Spleen (tissue), 11 donors: ENCODE results near the gene MAP2K1. TPM values are rescaled to one million over a fixed set of nuclear protein-coding genes. Genes with fewer than 3 reads are reported as not detected.

Experiments
- DNase-seq: peaks from one replicate; pipeline ENCODE4 v3.0.0-alpha.2; 2020
- H3K27ac ChIP-seq, 8 donors: fragments of 200-600 bp; sonication (generic) in 7 of 8; 1 replicate in 4 of 8; 2 replicates in 4 of 8; pipeline versions ENCODE4 v1.5.0 to v1.8.0; 2016 to 2021; ENCODE audit warnings: inconsistent platforms in 4 of 8, mild to moderate bottlenecking in 4 of 8, moderate library complexity in 1 of 8
- H3K27me3 ChIP-seq, 7 donors: fragments of 200-600 bp; sonication (generic) in 6 of 7; replicated peaks in 1 of 7; 1 replicate in 4 of 7; 2 replicates in 3 of 7; pipeline versions ENCODE4 v1.5.0 to v1.8.0; 2016 to 2021; ENCODE audit warnings: inconsistent platforms in 3 of 7, mild to moderate bottlenecking in 1 of 7
- H3K36me3 ChIP-seq, 6 donors: fragments of 200-600 bp; sonication (generic) in 5 of 6; 1 replicate in 4 of 6; 2 replicates in 2 of 6; pipeline versions ENCODE4 v1.5.0 to v1.8.0; 2016 to 2021; ENCODE audit warnings: inconsistent platforms in 2 of 6
- H3K4me1 ChIP-seq, 6 donors: fragments of 200-600 bp; sonication (generic) in 5 of 6; 1 replicate in 3 of 6; 2 replicates in 3 of 6; pipeline versions ENCODE4 v1.5.0 to v1.8.0; 2016 to 2021; ENCODE audit warnings: inconsistent platforms in 3 of 6
- H3K4me3 ChIP-seq, 8 donors: fragments of 200-600 bp; sonication (generic) in 7 of 8; 1 replicate in 4 of 8; 2 replicates in 4 of 8; pipeline versions ENCODE4 v1.5.0 to v1.8.0; 2016 to 2021; ENCODE audit warnings: inconsistent platforms in 4 of 8, mild to moderate bottlenecking in 4 of 8, moderate library complexity in 2 of 8
- H3K9me3 ChIP-seq, 8 donors: fragments of 200-600 bp; sonication (generic) in 7 of 8; 1 replicate in 4 of 8; 2 replicates in 4 of 8; pipeline versions ENCODE4 v1.5.0 to v1.8.0; 2016 to 2021; ENCODE audit warnings: inconsistent platforms in 4 of 8
- POLR2A ChIP-seq, 3 donors: fragments of 450-650 bp; IDR thresholded peaks; one replicate each; pipeline ENCODE4 v1.5.1; 2017; ENCODE audit warnings: antibody characterized with exemption in 3 of 3, mild to moderate bottlenecking in 1 of 3
- POLR2AphosphoS5 ChIP-seq, 3 donors: sonication (generic); formaldehyde crosslinking; IDR thresholded peaks; one replicate each; pipeline ENCODE4 v1.5.1; 2017; ENCODE audit warnings: antibody characterized with exemption in 3 of 3
- WGBS, 5 donors: extraction: QIAGEN DNeasy Blood & Tissue Kit in 3 of 5; methylation state at CpG; one replicate each; pipeline versions ENCODE4 v1.1.5 to v1.1.7; 2013 to 2018; 5-methylcytosine and 5-hydroxymethylcytosine counted together
- intact Hi-C: fragments of 100-400 bp; cut with DNase I; formaldehyde crosslinking; loops from one replicate; pipeline ENCODE4 v1.15.0; 2023; ENCODE audit warnings: low total_unique reads
- polyA plus RNA-seq, 3 donors: library from polyadenylated mRNA; stranded (reverse); fragments of 200-250 nt; gene quantifications; one replicate each; pipeline ENCODE4 v1.2.1, GENCODE V29; 2013
- total RNA-seq, 7 donors: library from RNA; depleted of rRNA in 3 of 7; stranded (reverse); fragments of >200 nt in 3 of 7; fragmentation: NEBNext Ultra II Directional in 4 of 7; extraction: Animal tissue kit (Norgen Biotek cat#: 25700) in 4 of 7; gene quantifications; one replicate each; pipeline versions ENCODE4 v1.1.0 to v1.2.1, GENCODE V29; 2016 to 2021
- TF ChIP-seq, protein P1 (sequence below), 11 experiments: fragments of 200-600 bp in 7 of 11; fragments of 450-650 bp in 4 of 11; sonication (generic) in 4 of 11; IDR thresholded peaks in 8 of 11; conservative IDR thresholded peaks in 3 of 11; 1 replicate in 7 of 11; 2 replicates in 4 of 11; pipeline versions ENCODE4 v1.4.0 to v1.8.0; 2016 to 2021; ENCODE audit warnings: antibody characterized with exemption in 11 of 11, inconsistent platforms in 4 of 11, mild to moderate bottlenecking in 1 of 11
- donor health status: healthy with polysubstance abuse.
- donor health status: DM: no; HTN: no; CAD: no; lungs with moderate emphysema.
- donor health status: DM: no; HTN: no; CAD: no.
- donor health status: Bipolar disorder and iron deficiency.
- donor health status: healthy.
- donor health status: DM: no; HTN: no; CAD: no.
- donor health status: DM: yes; HTN: yes; CAD: no.

MAP2K1 gene
- total and polyA plus RNA-seq, 10 donors, result 20.2 to 56.9 (median 40.7) TPM

DNA sequence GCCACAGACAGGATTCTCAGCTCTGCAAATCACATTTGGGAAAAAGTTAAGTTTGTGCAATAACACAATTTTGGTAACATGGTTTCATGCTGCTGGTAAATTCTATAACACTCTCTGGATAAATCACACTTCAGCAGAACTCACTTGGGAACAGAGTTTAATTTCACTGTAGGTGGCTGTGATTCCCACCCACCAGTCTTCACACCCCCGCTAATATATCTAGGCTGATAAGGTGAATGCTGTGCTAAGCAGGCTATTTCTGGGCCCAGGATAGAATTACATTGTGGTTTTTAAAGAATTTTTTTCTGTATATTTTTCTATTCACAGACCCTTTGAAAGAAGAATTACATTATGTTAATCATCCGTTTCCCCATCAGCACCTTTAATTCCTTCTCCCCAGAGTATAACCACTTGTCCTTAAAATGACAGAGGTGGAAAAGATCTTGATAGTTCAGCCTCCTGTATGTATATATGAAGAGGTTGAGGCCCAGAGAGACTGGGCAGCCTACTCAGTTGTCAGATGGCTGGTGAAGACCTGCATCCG is 22.9 kb downstream of the MAP2K1 start:
- peaks cover 16 to 91% (median 56%) of the 10 kb centered on the region in 6 donors for H3K4me1 ChIP-seq
- H3K4me3 ChIP-seq, result no peak overlapping the region
- H3K27ac ChIP-seq, result peak overlapping the region in 1 of 8 donors; percentile 46
- intact Hi-C loops, result no loop called here
- 83 to 91% (median 88%) methylated on average over 3 of the region's 3 CpGs for WGBS, 5 donors
- TF ChIP-seq, protein P1, sequence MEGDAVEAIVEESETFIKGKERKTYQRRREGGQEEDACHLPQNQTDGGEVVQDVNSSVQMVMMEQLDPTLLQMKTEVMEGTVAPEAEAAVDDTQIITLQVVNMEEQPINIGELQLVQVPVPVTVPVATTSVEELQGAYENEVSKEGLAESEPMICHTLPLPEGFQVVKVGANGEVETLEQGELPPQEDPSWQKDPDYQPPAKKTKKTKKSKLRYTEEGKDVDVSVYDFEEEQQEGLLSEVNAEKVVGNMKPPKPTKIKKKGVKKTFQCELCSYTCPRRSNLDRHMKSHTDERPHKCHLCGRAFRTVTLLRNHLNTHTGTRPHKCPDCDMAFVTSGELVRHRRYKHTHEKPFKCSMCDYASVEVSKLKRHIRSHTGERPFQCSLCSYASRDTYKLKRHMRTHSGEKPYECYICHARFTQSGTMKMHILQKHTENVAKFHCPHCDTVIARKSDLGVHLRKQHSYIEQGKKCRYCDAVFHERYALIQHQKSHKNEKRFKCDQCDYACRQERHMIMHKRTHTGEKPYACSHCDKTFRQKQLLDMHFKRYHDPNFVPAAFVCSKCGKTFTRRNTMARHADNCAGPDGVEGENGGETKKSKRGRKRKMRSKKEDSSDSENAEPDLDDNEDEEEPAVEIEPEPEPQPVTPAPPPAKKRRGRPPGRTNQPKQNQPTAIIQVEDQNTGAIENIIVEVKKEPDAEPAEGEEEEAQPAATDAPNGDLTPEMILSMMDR (IDR thresholded peaks at IDR 0.05 in 8 of 11, conservative IDR thresholded peaks at IDR 0.05 in 3 of 11), result no peak
- no peak for TF ChIP-seq POLR2A (IDR thresholded peaks at IDR 0.05)
- TF ChIP-seq POLR2AphosphoS5 (IDR thresholded peaks at IDR 0.05), result no peak
- H3K9me3 ChIP-seq, result peaks cover 0 to 10% (median 8%) of the 10 kb centered on the region in 8 donors
- DNase-seq, result no peak
- peaks cover 0 to 6% (median 0%) of the 10 kb centered on the region in 6 donors for H3K36me3 ChIP-seq
- H3K27me3 ChIP-seq, result no peaks in the 10 kb centered on the region

DNA sequence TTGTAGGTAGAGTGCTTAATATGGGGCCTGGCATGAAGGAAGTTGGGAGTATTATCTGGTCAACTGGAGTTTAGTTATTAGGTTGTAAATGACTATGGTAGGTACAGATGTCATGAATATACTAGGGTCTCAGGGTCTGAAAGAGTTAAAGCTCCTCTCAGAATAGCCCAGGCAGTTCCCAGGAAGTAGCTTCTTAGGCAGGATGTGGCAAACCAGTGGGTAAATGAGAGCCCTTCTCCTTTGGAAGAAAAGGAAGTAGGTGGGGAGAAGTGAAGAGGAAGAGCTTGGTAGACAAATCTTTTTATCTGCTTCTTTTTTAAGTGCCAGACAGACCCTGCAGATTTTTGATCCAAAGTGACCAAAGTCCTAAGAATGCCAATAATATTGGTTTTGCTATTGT is 24.5 kb downstream of the MAP2K1 start:
- no peak for DNase-seq
- Histone ChIP-seq H3K4me1 (peaks cover 12 to 82% (median 42%) of the 10 kb centered on the region in 6 donors), H3K9me3 (peaks cover 0 to 14% (median 10%) of the 10 kb centered on the region in 8 donors), H3K27me3 (no peaks in the 10 kb centered on the region), H3K36me3 (peaks cover 0 to 6% (median 0%) of the 10 kb centered on the region in 6 donors), H3K27ac (peak overlapping the region in 4 of 8 donors; percentile 1 to 64 (median 27)), H3K4me3 (no peak overlapping the region)
- intact Hi-C loops, result no loop called here
- TF ChIP-seq POLR2AphosphoS5 (IDR thresholded peaks at IDR 0.05) (no peak), POLR2A (IDR thresholded peaks at IDR 0.05) (no peak)
- TF ChIP-seq, protein P1 (IDR thresholded peaks at IDR 0.05 in 8 of 11, conservative IDR thresholded peaks at IDR 0.05 in 3 of 11), result no peak

DNA sequence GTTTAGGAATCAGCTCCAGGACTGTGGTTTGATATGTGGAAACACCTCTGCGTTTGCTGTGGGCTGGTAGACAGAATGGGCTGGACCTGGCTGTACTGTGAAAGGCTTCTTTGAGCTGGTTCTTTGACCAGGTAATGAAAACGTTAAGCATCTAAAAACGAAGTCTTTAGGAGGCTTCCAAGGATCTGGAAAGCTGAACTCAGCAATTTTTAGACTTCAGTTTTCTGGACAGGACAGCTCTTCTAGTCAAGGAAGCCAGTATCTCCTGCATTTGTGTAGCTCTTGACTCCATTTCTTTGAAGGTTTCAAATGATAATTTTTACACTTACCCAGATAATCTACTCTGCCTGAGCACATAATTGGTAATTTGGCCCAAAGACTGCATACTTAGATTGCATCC is 25.5 kb downstream of the MAP2K1 start:
- Histone ChIP-seq H3K27me3 (no peaks in the 10 kb centered on the region), H3K4me1 (peaks cover 12 to 81% (median 44%) of the 10 kb centered on the region in 6 donors), H3K9me3 (peaks cover 0 to 14% (median 10%) of the 10 kb centered on the region in 8 donors), H3K27ac (peak overlapping the region in 1 of 8 donors; percentile 64), H3K36me3 (peaks cover 0 to 6% (median 0%) of the 10 kb centered on the region in 6 donors), H3K4me3 (no peak overlapping the region)
- intact Hi-C loops, result no loop called here
- TF ChIP-seq POLR2A (IDR thresholded peaks at IDR 0.05), result no peak
- TF ChIP-seq, protein P1 (IDR thresholded peaks at IDR 0.05 in 8 of 11, conservative IDR thresholded peaks at IDR 0.05 in 3 of 11), result no peak
- no peak for TF ChIP-seq POLR2AphosphoS5 (IDR thresholded peaks at IDR 0.05)
- DNase-seq, result no peak
- 59 to 70% (median 63%) methylated on average over 3 of the region's 3 CpGs for WGBS, 5 donors

DNA sequence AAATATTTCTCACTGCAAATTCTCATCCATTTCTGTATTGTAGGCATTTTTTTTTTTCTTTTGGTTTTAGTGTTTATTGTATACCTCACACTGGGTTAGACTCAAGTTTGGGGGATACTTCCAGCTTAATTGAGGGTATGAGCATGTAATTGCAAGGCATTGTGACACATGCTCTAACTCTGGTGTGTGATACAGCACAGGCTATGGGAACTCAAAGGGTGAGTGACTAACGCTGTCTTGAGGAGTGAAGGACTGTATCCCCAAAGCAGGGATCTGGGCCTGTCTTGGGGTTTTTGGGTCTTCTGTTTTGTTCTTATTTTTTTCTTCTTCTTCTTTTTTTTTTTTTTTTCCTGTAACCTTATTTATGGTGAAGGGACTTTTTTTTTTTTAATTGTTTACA is 26.9 kb downstream of the MAP2K1 start:
- intact Hi-C loops, result no loop called here
- Histone ChIP-seq H3K36me3 (peaks cover 0 to 6% (median 0%) of the 10 kb centered on the region in 6 donors), H3K27ac (no peak overlapping the region), H3K4me1 (peaks cover 12 to 81% (median 50%) of the 10 kb centered on the region in 6 donors), H3K27me3 (no peaks in the 10 kb centered on the region), H3K9me3 (peaks cover 0 to 14% (median 10%) of the 10 kb centered on the region in 8 donors), H3K4me3 (no peak overlapping the region)
- 83 to 100% (median 95%) methylated on average over 1 of the region's 1 CpG for WGBS, 5 donors
- DNase-seq, result no peak
- TF ChIP-seq, protein P1 (IDR thresholded peaks at IDR 0.05 in 8 of 11, conservative IDR thresholded peaks at IDR 0.05 in 3 of 11), result no peak
- TF ChIP-seq POLR2A (IDR thresholded peaks at IDR 0.05) (no peak), POLR2AphosphoS5 (IDR thresholded peaks at IDR 0.05) (no peak)
